ENCODE measurements around the gene KLRG1. TPM values are rescaled to one million over a fixed set of nuclear protein-coding genes. Genes with fewer than 3 reads are reported as not detected.
A peak's percentile ranks its signal among the peaks of the same experiment; 100 is the strongest.

Gene KLRG1
- total RNA-seq, 1 experiment from 2014 or later = 2.1 TPM

DNA sequence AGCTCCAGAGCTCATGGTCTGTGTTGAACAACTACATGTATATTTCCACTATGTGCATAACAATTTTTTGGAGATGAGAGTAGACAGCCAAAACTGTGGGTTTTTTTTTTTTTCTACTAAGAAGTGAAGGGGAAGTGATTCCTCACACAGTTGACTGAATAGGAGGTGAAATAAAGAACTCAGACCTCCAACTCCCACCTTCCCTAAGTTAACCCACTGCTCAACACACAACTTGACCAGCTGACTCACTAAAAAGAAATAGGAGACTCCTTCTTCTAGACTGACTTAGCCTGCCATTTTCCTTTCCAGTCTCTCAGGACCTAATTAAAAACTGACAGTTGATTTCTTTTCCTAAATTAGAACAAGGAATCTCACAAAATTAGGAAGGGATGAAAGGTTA lies 41.6 kb upstream of the KLRG1 start:
- H2AFZ ChIP-seq (ENCODE audit: low read length) = no peak overlapping the region
- H4K20me1 ChIP-seq (ENCODE audit: control insufficient read depth, insufficient read depth, insufficient read length) = no peaks in the 10 kb centered on the region
- no peak overlapping the region for H4K8ac ChIP-seq (replicated peaks; ENCODE audit: insufficient read length, low read depth, low read length)
- H3K27me3 ChIP-seq (ENCODE audit: insufficient read depth, low read length) = no peaks in the 10 kb centered on the region
- Mint-ChIP-seq H3K27me3 (ENCODE audit: low read depth) (no peaks in the 10 kb centered on the region; the same call in 1 of the 2 replicates), H3K27ac (no peak overlapping the region), H3K4me1 (peaks cover 16 to 28% of the 10 kb centered on the region in 2 experiments), H3K9me3 (peaks cover 2 to 3% of the 10 kb centered on the region in 2 experiments), H3K36me3 (ENCODE audit: insufficient read depth in 1 of 3, low read depth in 3 of 3) (peaks cover 3 to 50% (median 41%) of the 10 kb centered on the region in 3 experiments; a peak in 6 of 7 replicates), H3K4me3 (peak overlapping the region; percentile 61 to 98; a peak in 4 of 5 replicates)
- no peak overlapping the region for H3K23ac ChIP-seq (ENCODE audit: insufficient read length, low read depth, low read length)
- no peak overlapping the region for H2AK5ac ChIP-seq (ENCODE audit: insufficient read length, low read length)
- H3K18ac ChIP-seq (ENCODE audit: insufficient read length, low read depth, low read length) = no peak overlapping the region
- H2BK15ac ChIP-seq (ENCODE audit: low read depth, low read length) = no peak overlapping the region
- H3K56ac ChIP-seq (ENCODE audit: insufficient read length, low read depth, low read length) = no peak overlapping the region
- H3K79me2 ChIP-seq (ENCODE audit: insufficient read depth, low read length) = peaks cover 14% of the 10 kb centered on the region
- peaks cover 14% of the 10 kb centered on the region for H3K23me2 ChIP-seq (ENCODE audit: insufficient read length, low read depth, low read length, poor library complexity, severe bottlenecking)
- H2BK120ac ChIP-seq (ENCODE audit: low read depth, low read length, poor library complexity, severe bottlenecking) = no peak overlapping the region
- no peak overlapping the region for H2BK5ac ChIP-seq (ENCODE audit: insufficient read length, low read length)
- H4K5ac ChIP-seq (ENCODE audit: insufficient read length, low read depth, low read length) = no peak overlapping the region
- no peak overlapping the region for H3K14ac ChIP-seq (ENCODE audit: insufficient read depth, low read length)
- no peaks in the 10 kb centered on the region for H3K4me1 ChIP-seq (ENCODE audit: insufficient read depth, low read length)
- no peak for DNase-seq
- H3K27ac ChIP-seq (ENCODE audit: insufficient read length, low read depth, low read length) = no peak overlapping the region
- H3T11ph ChIP-seq (ENCODE audit: low read length) = no peak overlapping the region
- H2BK20ac ChIP-seq (ENCODE audit: low read depth, low read length, poor library complexity, severe bottlenecking) = no peak overlapping the region
- peak overlapping the region; percentile 98 for H3K4me2 ChIP-seq (ENCODE audit: insufficient read depth, insufficient read length, low read length)
- H4K91ac ChIP-seq (ENCODE audit: insufficient read length, low read depth, low read length) = no peak overlapping the region
- H3K79me1 ChIP-seq (ENCODE audit: insufficient read depth, low read depth, low read length, poor library complexity, severe bottlenecking) = peaks cover 5% of the 10 kb centered on the region
- peaks cover 1% of the 10 kb centered on the region for H3K9me3 ChIP-seq (ENCODE audit: control insufficient read depth, low read depth, low read length)
- H2BK12ac ChIP-seq (ENCODE audit: insufficient read length, low read depth, low read length) = no peak overlapping the region
- TF ChIP-seq, protein P1, sequence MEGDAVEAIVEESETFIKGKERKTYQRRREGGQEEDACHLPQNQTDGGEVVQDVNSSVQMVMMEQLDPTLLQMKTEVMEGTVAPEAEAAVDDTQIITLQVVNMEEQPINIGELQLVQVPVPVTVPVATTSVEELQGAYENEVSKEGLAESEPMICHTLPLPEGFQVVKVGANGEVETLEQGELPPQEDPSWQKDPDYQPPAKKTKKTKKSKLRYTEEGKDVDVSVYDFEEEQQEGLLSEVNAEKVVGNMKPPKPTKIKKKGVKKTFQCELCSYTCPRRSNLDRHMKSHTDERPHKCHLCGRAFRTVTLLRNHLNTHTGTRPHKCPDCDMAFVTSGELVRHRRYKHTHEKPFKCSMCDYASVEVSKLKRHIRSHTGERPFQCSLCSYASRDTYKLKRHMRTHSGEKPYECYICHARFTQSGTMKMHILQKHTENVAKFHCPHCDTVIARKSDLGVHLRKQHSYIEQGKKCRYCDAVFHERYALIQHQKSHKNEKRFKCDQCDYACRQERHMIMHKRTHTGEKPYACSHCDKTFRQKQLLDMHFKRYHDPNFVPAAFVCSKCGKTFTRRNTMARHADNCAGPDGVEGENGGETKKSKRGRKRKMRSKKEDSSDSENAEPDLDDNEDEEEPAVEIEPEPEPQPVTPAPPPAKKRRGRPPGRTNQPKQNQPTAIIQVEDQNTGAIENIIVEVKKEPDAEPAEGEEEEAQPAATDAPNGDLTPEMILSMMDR (conservative IDR thresholded peaks at IDR 0.05) = no peak
- H3K4ac ChIP-seq (ENCODE audit: low read depth, low read length) = no peak overlapping the region
- no peak overlapping the region for H3K9ac ChIP-seq (ENCODE audit: extremely low read depth, insufficient read length, low read length)
